GM23338 (cell line): ENCODE measurements around the gene BMP8A. TPM values are rescaled to one million over a fixed set of nuclear protein-coding genes. Genes with fewer than 3 reads are reported as not detected.

ENCODE experiments used
- ATAC-seq: fragments of 200-7000 bp; cut with Tn5 transposase; 3 replicates; pipeline ENCODE4 v1.9.1; 2020
- DNase-seq: peaks from one replicate; pipeline ENCODE4 v3.0.0-alpha.2; 2015; ENCODE audit warnings: low spot score
- H2AFZ ChIP-seq: fragments of 200-600 bp; sonication (generic); 2 replicates; pipeline ENCODE4 v1.8.0; 2016; ENCODE audit warnings: antibody characterized with exemption, mild to moderate bottlenecking, moderate library complexity
- H3F3A ChIP-seq: fragments of 200-600 bp; sonication (generic); replicated peaks from 2 replicates; pipeline ENCODE4 v1.8.0; 2017; ENCODE audit warnings: antibody characterized with exemption, mixed run types, low read depth
- H3K27ac ChIP-seq: fragments of 200-600 bp; sonication (generic); 2 replicates; pipeline ENCODE4 v1.6.1; 2016; ENCODE audit warnings: low read depth
- H3K27me3 ChIP-seq: fragments of 200-600 bp; sonication (generic); 2 replicates; pipeline ENCODE4 v1.8.0; 2016; ENCODE audit warnings: mild to moderate bottlenecking, mixed run types, moderate library complexity; ENCODE audit not compliant: insufficient read depth
- H3K36me3 ChIP-seq: fragments of 200-600 bp; sonication (generic); 2 replicates; pipeline ENCODE4 v1.8.0; 2016; ENCODE audit warnings: mild to moderate bottlenecking; ENCODE audit not compliant: insufficient read depth
- H3K4me1 ChIP-seq: fragments of 200-600 bp; sonication (generic); 2 replicates; pipeline ENCODE4 v1.8.0; 2016; ENCODE audit warnings: mild to moderate bottlenecking, moderate library complexity; ENCODE audit not compliant: insufficient read depth
- H3K4me2 ChIP-seq: fragments of 200-600 bp; sonication (generic); 2 replicates; pipeline ENCODE4 v1.7.1; 2017; ENCODE audit warnings: mixed run types
- H3K4me3 ChIP-seq: fragments of 200-600 bp; sonication (generic); 2 replicates; pipeline ENCODE4 v1.6.1; 2016; ENCODE audit warnings: mixed run types
- H3K79me2 ChIP-seq: fragments of 200-600 bp; sonication (generic); replicated peaks from 2 replicates; pipeline ENCODE4 v1.8.0; 2017; ENCODE audit warnings: mild to moderate bottlenecking; ENCODE audit not compliant: insufficient read depth
- H3K9me2 ChIP-seq: fragments of 200-600 bp; sonication (generic); 2 replicates; pipeline ENCODE4 v1.8.0; 2017; ENCODE audit not compliant: insufficient read depth
- H4K20me1 ChIP-seq: fragments of 200-600 bp; sonication (generic); replicated peaks from 2 replicates; pipeline ENCODE4 v1.8.0; 2017; ENCODE audit warnings: mild to moderate bottlenecking; ENCODE audit not compliant: insufficient read depth
- H3K27ac Mint-ChIP-seq: 2 replicates; pipeline ENCODE4 v1.8.0; 2020; ENCODE audit warnings: inconsistent platforms, mild to moderate bottlenecking, moderate library complexity, mixed read lengths
- H3K27me3 Mint-ChIP-seq: 3 replicates; pipeline ENCODE4 v1.8.0; 2022; ENCODE audit warnings: low read depth, mild to moderate bottlenecking, moderate library complexity, mixed read lengths, inconsistent platforms; ENCODE audit not compliant: insufficient read depth, poor library complexity
- H3K36me3 Mint-ChIP-seq: 3 replicates; pipeline ENCODE4 v1.8.0; 2021; ENCODE audit warnings: low read depth, mild to moderate bottlenecking, inconsistent platforms, moderate library complexity, mixed read lengths
- H3K4me1 Mint-ChIP-seq: 3 replicates; pipeline ENCODE4 v1.8.0; 2020; ENCODE audit warnings: mild to moderate bottlenecking, inconsistent platforms, mixed read lengths
- H3K4me3 Mint-ChIP-seq: 3 replicates; pipeline ENCODE4 v1.8.0; 2021; ENCODE audit warnings: moderate library complexity, mild to moderate bottlenecking, inconsistent platforms, mixed read lengths
- H3K9me3 Mint-ChIP-seq: 3 replicates; pipeline ENCODE4 v1.8.0; 2020; ENCODE audit warnings: moderate library complexity, mild to moderate bottlenecking, inconsistent platforms, mixed read lengths
- CREB1 ChIP-seq: fragments of 250-450 bp; sonication (Bioruptor Pico); IDR thresholded peaks from 2 replicates; pipeline ENCODE4 v1.5.0; 2020; ENCODE audit warnings: low read depth, mild to moderate bottlenecking, moderate library complexity
- CTCF ChIP-seq, 2 experiments: fragments of 200-600 bp in 1 of 2; sonication (generic) in 1 of 2; conservative IDR thresholded peaks; 2 replicates each; pipeline versions ENCODE4 v1.5.1 to v1.6.1; 2016 to 2017; ENCODE audit warnings: antibody characterized with exemption in 2 of 2, low read depth in 2 of 2, mild to moderate bottlenecking in 2 of 2, moderate library complexity in 1 of 2
- ETS1 ChIP-seq: IDR thresholded peaks from 2 replicates; pipeline ENCODE4 v1.6.1; 2016; ENCODE audit warnings: antibody characterized with exemption
- EZH2 ChIP-seq: fragments of 200-600 bp; sonication (generic); IDR thresholded peaks from one replicate; pipeline ENCODE4 v1.8.0; 2017; ENCODE audit warnings: antibody characterized with exemption, mild to moderate bottlenecking, low read depth; ENCODE audit not compliant: unreplicated experiment
- EZH2phosphoT487 ChIP-seq: fragments of 200-600 bp; sonication (generic); IDR thresholded peaks from one replicate; pipeline ENCODE4 v1.8.1; 2018; ENCODE audit warnings: antibody characterized with exemption; ENCODE audit not compliant: unreplicated experiment
- JUNB ChIP-seq: IDR thresholded peaks from one replicate; pipeline ENCODE4 v1.6.1; 2016; ENCODE audit warnings: antibody characterized with exemption; ENCODE audit not compliant: unreplicated experiment
- NANOG ChIP-seq: IDR thresholded peaks from 2 replicates; pipeline ENCODE4 v1.6.1; 2016; ENCODE audit warnings: antibody characterized with exemption, borderline replicate concordance
- POLR2AphosphoS5 ChIP-seq: IDR thresholded peaks from 2 replicates; pipeline ENCODE4 v1.6.1; 2016; ENCODE audit warnings: antibody characterized with exemption, low read depth
- REST ChIP-seq: IDR thresholded peaks from one replicate; pipeline ENCODE4 v1.6.1; 2018; ENCODE audit warnings: antibody characterized with exemption; ENCODE audit not compliant: unreplicated experiment
- STAT1 ChIP-seq: IDR thresholded peaks from one replicate; pipeline ENCODE4 v1.6.1; 2016; ENCODE audit warnings: antibody characterized with exemption; ENCODE audit not compliant: unreplicated experiment
- ZNF114 ChIP-seq: fragments of 250-450 bp; sonication (Bioruptor Pico); IDR thresholded peaks from 2 replicates; pipeline ENCODE4 v1.5.0; 2020; ENCODE audit warnings: mild to moderate bottlenecking, moderate library complexity
- ZNF331 ChIP-seq: fragments of 250-450 bp; sonication (Bioruptor Pico); IDR thresholded peaks from 2 replicates; pipeline ENCODE4 v1.5.0; 2020; ENCODE audit warnings: low read depth, mild to moderate bottlenecking, moderate library complexity
- ZNF462 ChIP-seq: fragments of 250-450 bp; sonication (Bioruptor Pico); IDR thresholded peaks from 2 replicates; pipeline ENCODE4 v1.5.0; 2020; ENCODE audit warnings: mild to moderate bottlenecking, moderate library complexity
- polyA plus RNA-seq: library from polyadenylated mRNA; unstranded; fragments of >200 nt; fragmentation: Nextera tagmentation; extraction: Ambion mirVana; gene quantifications from 2 replicates; pipeline ENCODE4 v1.2.1, GENCODE V29; 2016
- total RNA-seq: library from RNA; depleted of rRNA; stranded (reverse); fragments of >200 nt; shearing (Covaris generic); gene quantifications from 2 replicates; pipeline ENCODE4 v1.2.3, GENCODE V29; 2014

The BMP8A gene
- total and polyA plus RNA-seq, 2 experiments from 2014 or later, result 0.34 to 0.63 TPM

GRCh38 chr1:39488793-39489566, 2.5 kb upstream of the BMP8A start:
- H2AFZ ChIP-seq, result no peak overlapping the region
- H3K27ac ChIP-seq, result 0 out of 2 replicates have a peak overlapping the region, but pooled peaks have one; percentile 45
- H3K4me2 ChIP-seq, result no peak overlapping the region
- peaks cover 13% of the 10 kb centered on the region for H4K20me1 ChIP-seq
- no peak overlapping the region for H3K27ac Mint-ChIP-seq
- no peaks in the 10 kb centered on the region for H3K4me1 ChIP-seq
- H3K36me3 ChIP-seq, result peaks cover 34% of the 10 kb centered on the region
- no peaks in the 10 kb centered on the region for H3K79me2 ChIP-seq
- no peaks in the 10 kb centered on the region for H3K9me2 ChIP-seq
- no peak overlapping the region for H3K4me3 ChIP-seq
- peaks cover 50% of the 10 kb centered on the region for H3K27me3 ChIP-seq
- no peaks in the 10 kb centered on the region for H3K9me3 Mint-ChIP-seq
- DNase-seq (no peak), ATAC-seq (no peak)
- H3F3A ChIP-seq, result peaks cover 16% of the 10 kb centered on the region
- H3K27me3 Mint-ChIP-seq, result peaks cover 44% of the 10 kb centered on the region
- peaks cover 2% of the 10 kb centered on the region; the same call in 2 of the 3 replicates for H3K4me1 Mint-ChIP-seq
- no peak overlapping the region for H3K4me3 Mint-ChIP-seq
- TF ChIP-seq ETS1 (no peak), REST (no peak), POLR2AphosphoS5 (no peak), ZNF331 (CRISPR knock-in tag) (no peak), STAT1 (no peak), NANOG (no peak), JUNB (no peak), EZH2phosphoT487 (no peak), ZNF114 (CRISPR knock-in tag) (no peak), CTCF (conservative IDR thresholded peaks at IDR 0.05; ENCODE audit: low read depth in 2 of 2) (no peak), CREB1 (CRISPR knock-in tag) (no peak), ZNF462 (no peak), EZH2 (no peak)
- peaks cover 23% of the 10 kb centered on the region for H3K36me3 Mint-ChIP-seq
